Thymus (tissue), 11 donors: ENCODE measurements around the gene CHN2. TPM values are rescaled to one million over a fixed set of nuclear protein-coding genes. Genes with fewer than 3 reads are reported as not detected.

Experiments
- DNase-seq, 9 donors: peaks; one replicate each; pipeline ENCODE4 v3.0.0-alpha.2; 2013; ENCODE audit warnings: low spot score in 9 of 9, low read depth in 6 of 9, missing footprints in 1 of 9
- H3K27ac ChIP-seq, 2 donors: one replicate each; pipeline ENCODE4 v1.5.1; 2013; ENCODE audit warnings: control low read depth in 1 of 2, low read depth in 1 of 2, low read length in 1 of 2, mild to moderate bottlenecking in 1 of 2, moderate library complexity in 1 of 2
- H3K27me3 ChIP-seq, 2 donors: one replicate each; pipeline ENCODE4 v1.5.1; 2013; ENCODE audit warnings: low read length in 1 of 2; ENCODE audit not compliant: control insufficient read depth in 2 of 2, insufficient read depth in 1 of 2
- H3K36me3 ChIP-seq, 2 donors: one replicate each; pipeline ENCODE4 v1.5.1; 2013; ENCODE audit warnings: low read length in 1 of 2, mild to moderate bottlenecking in 1 of 2, moderate library complexity in 1 of 2; ENCODE audit not compliant: control insufficient read depth in 2 of 2, insufficient read depth in 2 of 2
- H3K4me1 ChIP-seq, 2 donors: one replicate each; pipeline ENCODE4 v1.5.1; 2013; ENCODE audit warnings: low read length in 2 of 2; ENCODE audit not compliant: control insufficient read depth in 2 of 2, insufficient read depth in 2 of 2
- H3K4me3 ChIP-seq, 2 donors: one replicate each; pipeline ENCODE4 v1.5.1; 2013; ENCODE audit warnings: low read length in 2 of 2, control low read depth in 1 of 2, mild to moderate bottlenecking in 1 of 2
- H3K9me3 ChIP-seq, 2 donors: one replicate each; pipeline ENCODE4 v1.5.1; 2013; ENCODE audit warnings: low read length in 1 of 2, mild to moderate bottlenecking in 1 of 2; ENCODE audit not compliant: control insufficient read depth in 2 of 2, insufficient read depth in 1 of 2
- whole genome bisulfite sequencing: extraction: QIAGEN DNeasy Blood & Tissue Kit; methylation state at CpG from one replicate; pipeline ENCODE4 v1.1.7; 2013; 5-methylcytosine and 5-hydroxymethylcytosine counted together
- polyA plus RNA-seq: library from polyadenylated mRNA; stranded (reverse); fragments of 200-250 nt; gene quantifications from one replicate; pipeline ENCODE4 v1.2.3, GENCODE V29; 2013
- total RNA-seq: library from RNA; stranded (reverse); fragments of 120-200 nt; gene quantifications from one replicate; pipeline ENCODE4 v1.2.4, GENCODE V29; 2013
- donor health status: healthy.

CHN2 gene
- total and polyA plus RNA-seq, 2 donors, result 5.9 to 6.5 TPM

GRCh38 chr7:29269935-29270334 is 75.4 kb downstream of the CHN2 start:
- H3K27ac ChIP-seq, result no peak overlapping the region
- no peaks in the 10 kb centered on the region for H3K27me3 ChIP-seq
- DNase-seq, result no peak
- no peaks in the 10 kb centered on the region for H3K9me3 ChIP-seq
- H3K4me3 ChIP-seq, result no peak overlapping the region
- no peaks in the 10 kb centered on the region for H3K36me3 ChIP-seq
- peaks cover 3 to 20% of the 10 kb centered on the region in 2 donors for H3K4me1 ChIP-seq
- 96% methylated on average over 1 of the region's 1 CpG for WGBS

GRCh38 chr7:29270594-29271318 is 76.2 kb downstream of the CHN2 start:
- Histone ChIP-seq H3K27me3 (no peaks in the 10 kb centered on the region), H3K4me1 (peaks cover 3 to 20% of the 10 kb centered on the region in 2 donors), H3K27ac (no peak overlapping the region), H3K9me3 (no peaks in the 10 kb centered on the region), H3K4me3 (no peak overlapping the region), H3K36me3 (no peaks in the 10 kb centered on the region)
- DNase-seq, result peak in 1 of 9 donors; percentile 25
- 50% methylated on average over 4 of the region's 4 CpGs for WGBS

- H3K9me3 ChIP-seq, result no peaks in the 10 kb centered on the region
- no peak overlapping the region for H3K27ac ChIP-seq
- no peak overlapping the region for H3K4me3 ChIP-seq
- no peak for DNase-seq
- peaks cover 3 to 20% of the 10 kb centered on the region in 2 donors for H3K4me1 ChIP-seq
- no peaks in the 10 kb centered on the region for H3K27me3 ChIP-seq
- H3K36me3 ChIP-seq, result no peaks in the 10 kb centered on the region
- WGBS, result 67% methylated on average over 4 of the region's 4 CpGs
These were observed 76.7 kb downstream of the CHN2 start for GRCh38 chr7:29271319-29271658.

GRCh38 chr7:29272057-29272456 is 77.5 kb downstream of the CHN2 start:
- peaks cover 3 to 21% of the 10 kb centered on the region in 2 donors for H3K4me1 ChIP-seq
- H3K4me3 ChIP-seq, result no peak overlapping the region
- no peaks in the 10 kb centered on the region for H3K36me3 ChIP-seq
- DNase-seq, result no peak
- WGBS, result 96% methylated on average over 9 of the region's 9 CpGs
- H3K27ac ChIP-seq, result no peak overlapping the region
- no peaks in the 10 kb centered on the region for H3K9me3 ChIP-seq
- H3K27me3 ChIP-seq, result no peaks in the 10 kb centered on the region

- H3K9me3 ChIP-seq, result no peaks in the 10 kb centered on the region
- H3K27me3 ChIP-seq, result no peaks in the 10 kb centered on the region
- no peak overlapping the region for H3K27ac ChIP-seq
- no peaks in the 10 kb centered on the region for H3K36me3 ChIP-seq
- H3K4me1 ChIP-seq, result peaks cover 11 to 40% of the 10 kb centered on the region in 2 donors
- 81% methylated on average over 11 of the region's 11 CpGs for WGBS
- no peak overlapping the region for H3K4me3 ChIP-seq
- no peak for DNase-seq
These were observed 79.8 kb downstream of the CHN2 start for GRCh38 chr7:29274146-29275017.

- H3K4me1 ChIP-seq, result peaks cover 11 to 40% of the 10 kb centered on the region in 2 donors
- H3K27ac ChIP-seq, result no peak overlapping the region
- H3K36me3 ChIP-seq, result no peaks in the 10 kb centered on the region
- H3K27me3 ChIP-seq, result no peaks in the 10 kb centered on the region
- no peak for DNase-seq
- 97% methylated on average over 2 of the region's 2 CpGs for WGBS
- no peak overlapping the region for H3K4me3 ChIP-seq
- H3K9me3 ChIP-seq, result no peaks in the 10 kb centered on the region
These were observed 80.4 kb downstream of the CHN2 start for GRCh38 chr7:29275018-29275318.

- no peaks in the 10 kb centered on the region for H3K9me3 ChIP-seq
- no peaks in the 10 kb centered on the region for H3K36me3 ChIP-seq
- no peak overlapping the region for H3K27ac ChIP-seq
- WGBS, result 94% methylated on average over 4 of the region's 4 CpGs
- H3K4me1 ChIP-seq, result peaks cover 11 to 40% of the 10 kb centered on the region in 2 donors
- no peaks in the 10 kb centered on the region for H3K27me3 ChIP-seq
- DNase-seq, result no peak
- no peak overlapping the region for H3K4me3 ChIP-seq
These were observed 80.9 kb downstream of the CHN2 start for GRCh38 chr7:29275493-29275892.

- H3K27me3 ChIP-seq, result no peaks in the 10 kb centered on the region
- no peak overlapping the region for H3K27ac ChIP-seq
- 50% methylated on average over 2 of the region's 2 CpGs for WGBS
- no peaks in the 10 kb centered on the region for H3K36me3 ChIP-seq
- no peak for DNase-seq
- H3K9me3 ChIP-seq, result no peaks in the 10 kb centered on the region
- H3K4me3 ChIP-seq, result no peak overlapping the region
- H3K4me1 ChIP-seq, result peaks cover 8 to 36% of the 10 kb centered on the region in 2 donors
These were observed 81.6 kb downstream of the CHN2 start for GRCh38 chr7:29276199-29276598.

GRCh38 chr7:29276806-29277205 is 82.2 kb downstream of the CHN2 start:
- H3K4me3 ChIP-seq, result no peak overlapping the region
- H3K27ac ChIP-seq, result no peak overlapping the region
- WGBS, result 97% methylated on average over 4 of the region's 4 CpGs
- H3K36me3 ChIP-seq, result no peaks in the 10 kb centered on the region
- DNase-seq, result no peak
- no peaks in the 10 kb centered on the region for H3K9me3 ChIP-seq
- H3K4me1 ChIP-seq, result peaks cover 8 to 35% of the 10 kb centered on the region in 2 donors
- no peaks in the 10 kb centered on the region for H3K27me3 ChIP-seq
